Activated B cell treated with CpG ODN at 0.5 μM for 24 hours (primary cell): ENCODE measurements around the gene PACRG. TPM values are rescaled to one million over a fixed set of nuclear protein-coding genes. Genes with fewer than 3 reads are reported as not detected.

ENCODE experiments used
- ATAC-seq: fragments of 200-7000 bp; cut with Tn5 transposase; one replicate; pipeline ENCODE4 v1.10.0; 2021; ENCODE audit warnings: low read depth, mild to moderate bottlenecking, moderate library complexity
- CTCF ChIA-PET: fragments of 350-600 bp; sonication (Branson Sonifier 250); formaldehyde crosslinking; loops from one replicate; lab custom pipeline; 2021; ENCODE audit warnings: antibody characterized with exemption; lab: Charles Lee
- POLR2A ChIA-PET: fragments of 350-600 bp; sonication (Branson Sonifier 250); formaldehyde crosslinking; loops from one replicate; lab custom pipeline; 2021; ENCODE audit warnings: antibody characterized with exemption; lab: Charles Lee
- DNase-seq: peaks from one replicate; pipeline ENCODE4 v3.0.0; 2022
- H3K27ac Mint-ChIP-seq: one replicate; pipeline ENCODE4 v1.8.0; 2020; ENCODE audit warnings: mixed read lengths
- H3K27me3 Mint-ChIP-seq: one replicate; pipeline ENCODE4 v1.8.0; 2021; ENCODE audit warnings: mixed read lengths
- H3K36me3 Mint-ChIP-seq: one replicate; pipeline ENCODE4 v1.8.0; 2021; ENCODE audit warnings: low read depth, mixed read lengths
- H3K4me1 Mint-ChIP-seq: one replicate; pipeline ENCODE4 v1.8.0; 2021; ENCODE audit warnings: mixed read lengths
- H3K4me3 Mint-ChIP-seq: one replicate; pipeline ENCODE4 v1.8.0; 2020; ENCODE audit warnings: mild to moderate bottlenecking, mixed read lengths
- H3K9me3 Mint-ChIP-seq: one replicate; pipeline ENCODE4 v1.8.0; 2020; ENCODE audit warnings: mixed read lengths
- intact Hi-C: fragments of 100-400 bp; cut with micrococcal nuclease; formaldehyde crosslinking; loops from one replicate; pipeline ENCODE4 v1.15.1; 2024
- total RNA-seq: library from RNA; stranded (reverse); gene quantifications from 2 replicates; pipeline ENCODE4 v1.2.3, GENCODE V29; 2022
- TF ChIP-seq, protein P1 (sequence below): fragments of 200-600 bp; IDR thresholded peaks from one replicate; pipeline ENCODE4 v1.8.0; 2022; ENCODE audit warnings: antibody characterized with exemption, mild to moderate bottlenecking

Gene PACRG
- total RNA-seq, 1 donor from 2014 or later: not detected

DNA sequence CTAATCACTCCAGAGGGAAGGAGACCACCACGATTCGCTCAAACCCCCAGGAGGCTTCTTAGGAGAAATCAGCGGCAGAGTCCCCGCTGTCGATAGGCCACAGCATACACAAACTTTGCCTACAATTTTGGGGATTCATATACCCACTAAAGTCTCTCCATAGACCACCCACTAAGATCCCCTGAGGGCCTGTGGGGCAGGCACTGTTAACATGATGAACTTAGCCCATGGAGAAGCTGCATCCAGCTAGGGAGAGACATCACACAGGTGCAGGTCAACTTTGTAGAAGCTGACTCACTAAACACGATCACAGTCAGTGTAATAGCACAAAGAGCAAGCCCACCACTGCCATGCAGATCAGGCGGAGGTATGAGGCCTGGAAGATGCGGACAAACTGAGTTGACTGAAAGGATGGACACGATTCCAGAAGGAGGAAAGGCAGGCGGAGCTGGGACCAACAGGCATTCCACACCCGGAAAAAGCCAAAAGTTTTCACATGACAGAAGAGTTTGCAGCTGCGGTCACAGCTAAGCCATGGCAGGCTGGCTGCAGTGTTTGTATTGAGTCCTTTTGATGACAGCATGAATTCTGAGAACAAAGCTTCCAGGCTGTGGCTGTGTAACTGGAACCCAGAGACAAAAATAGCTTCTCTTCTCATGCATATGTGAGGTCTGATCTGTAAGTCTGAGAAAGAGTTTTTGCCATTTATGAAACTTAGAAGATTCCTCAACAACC is 611.1 kb downstream of the PACRG start:
- TF ChIP-seq, protein P1, sequence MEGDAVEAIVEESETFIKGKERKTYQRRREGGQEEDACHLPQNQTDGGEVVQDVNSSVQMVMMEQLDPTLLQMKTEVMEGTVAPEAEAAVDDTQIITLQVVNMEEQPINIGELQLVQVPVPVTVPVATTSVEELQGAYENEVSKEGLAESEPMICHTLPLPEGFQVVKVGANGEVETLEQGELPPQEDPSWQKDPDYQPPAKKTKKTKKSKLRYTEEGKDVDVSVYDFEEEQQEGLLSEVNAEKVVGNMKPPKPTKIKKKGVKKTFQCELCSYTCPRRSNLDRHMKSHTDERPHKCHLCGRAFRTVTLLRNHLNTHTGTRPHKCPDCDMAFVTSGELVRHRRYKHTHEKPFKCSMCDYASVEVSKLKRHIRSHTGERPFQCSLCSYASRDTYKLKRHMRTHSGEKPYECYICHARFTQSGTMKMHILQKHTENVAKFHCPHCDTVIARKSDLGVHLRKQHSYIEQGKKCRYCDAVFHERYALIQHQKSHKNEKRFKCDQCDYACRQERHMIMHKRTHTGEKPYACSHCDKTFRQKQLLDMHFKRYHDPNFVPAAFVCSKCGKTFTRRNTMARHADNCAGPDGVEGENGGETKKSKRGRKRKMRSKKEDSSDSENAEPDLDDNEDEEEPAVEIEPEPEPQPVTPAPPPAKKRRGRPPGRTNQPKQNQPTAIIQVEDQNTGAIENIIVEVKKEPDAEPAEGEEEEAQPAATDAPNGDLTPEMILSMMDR: no peak
- H3K9me3 Mint-ChIP-seq: no peaks in the 10 kb centered on the region
- CTCF ChIA-PET: no interaction called here
- no peaks in the 10 kb centered on the region for H3K4me1 Mint-ChIP-seq
- H3K36me3 Mint-ChIP-seq: no peaks in the 10 kb centered on the region
- intact Hi-C loops: no loop called here
- POLR2A ChIA-PET: no interaction called here
- ATAC-seq (no peak), DNase-seq (no peak)
- no peak overlapping the region for H3K27ac Mint-ChIP-seq
- H3K4me3 Mint-ChIP-seq: no peak overlapping the region
- H3K27me3 Mint-ChIP-seq: peaks cover 15% of the 10 kb centered on the region

DNA sequence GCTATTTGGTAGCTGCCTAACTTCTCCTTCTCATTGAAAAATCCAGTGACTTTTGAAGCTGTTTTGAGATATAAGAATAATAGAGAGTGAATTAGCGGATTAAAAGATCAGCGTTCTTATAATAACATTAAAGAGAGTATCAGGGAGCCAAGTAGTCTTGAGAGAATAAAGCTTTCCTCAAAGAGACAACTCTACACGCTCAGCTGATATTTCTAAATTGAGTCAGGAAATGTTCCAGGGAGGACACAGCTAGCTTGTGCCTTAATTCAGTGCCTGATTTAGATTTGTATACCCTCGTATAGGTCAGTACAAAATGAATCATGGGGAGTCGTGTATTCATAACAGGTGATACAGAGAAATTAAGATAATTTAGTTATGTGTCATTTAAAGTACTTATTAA is 611.7 kb downstream of the PACRG start:
- no peaks in the 10 kb centered on the region for H3K36me3 Mint-ChIP-seq
- CTCF ChIA-PET: no interaction called here
- no peaks in the 10 kb centered on the region for H3K9me3 Mint-ChIP-seq
- no peak for DNase-seq
- TF ChIP-seq, protein P1: no peak
- no peak overlapping the region for H3K4me3 Mint-ChIP-seq
- no peak overlapping the region for H3K27ac Mint-ChIP-seq
- no peaks in the 10 kb centered on the region for H3K4me1 Mint-ChIP-seq
- no peak for ATAC-seq
- POLR2A ChIA-PET: no interaction called here
- H3K27me3 Mint-ChIP-seq: peaks cover 15% of the 10 kb centered on the region
- intact Hi-C loops: no loop called here

GRCh38 chr6:163340201-163340887 is 612.6 kb downstream of the PACRG start:
- no peak for DNase-seq
- POLR2A ChIA-PET: no interaction called here
- H3K9me3 Mint-ChIP-seq: no peaks in the 10 kb centered on the region
- intact Hi-C loops: no loop called here
- TF ChIP-seq, protein P1: no peak
- CTCF ChIA-PET: no interaction called here
- no peaks in the 10 kb centered on the region for H3K4me1 Mint-ChIP-seq
- H3K27ac Mint-ChIP-seq: no peak overlapping the region
- H3K27me3 Mint-ChIP-seq: peaks cover 9% of the 10 kb centered on the region
- no peak for ATAC-seq
- no peaks in the 10 kb centered on the region for H3K36me3 Mint-ChIP-seq
- no peak overlapping the region for H3K4me3 Mint-ChIP-seq

DNA sequence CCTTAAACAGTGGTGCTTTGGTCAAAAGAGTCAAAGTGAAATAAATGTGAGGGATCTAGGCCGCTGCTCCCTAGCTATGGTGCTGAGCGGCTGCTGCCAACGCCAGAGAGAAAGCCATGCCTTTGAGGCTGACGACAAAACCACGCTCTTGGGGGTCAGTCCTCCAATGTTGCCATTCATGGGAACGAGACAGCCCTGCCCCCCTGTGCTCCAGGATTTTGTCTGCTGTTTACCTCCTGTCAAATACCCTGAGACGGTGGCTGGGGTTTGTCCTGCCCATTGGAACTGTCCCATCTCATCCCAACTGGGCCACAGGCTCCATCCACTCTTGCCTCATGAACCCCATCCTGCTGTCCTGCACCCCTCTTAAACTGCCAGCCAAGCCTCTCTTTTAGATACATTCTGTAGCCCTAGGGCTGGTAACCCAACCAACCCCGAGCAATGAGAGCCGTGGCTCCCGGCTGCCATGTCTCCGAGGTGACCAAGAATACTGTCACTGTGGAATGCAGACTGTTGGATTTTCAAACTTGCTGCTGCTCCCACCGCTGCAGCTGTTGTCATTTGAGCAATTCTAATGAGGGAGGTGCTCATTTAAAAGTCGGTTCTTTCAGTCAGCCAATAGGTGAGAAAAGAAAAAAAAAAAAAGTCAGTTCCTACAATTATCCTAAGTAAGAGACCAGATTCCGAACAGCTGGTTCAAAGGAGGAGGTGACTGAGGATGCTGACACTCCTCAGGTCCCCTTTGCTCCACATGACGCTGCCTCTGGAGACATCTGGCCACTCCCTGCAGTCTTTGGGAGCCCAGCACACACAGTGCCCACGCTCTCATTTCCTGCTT is 613.7 kb downstream of the PACRG start:
- POLR2A ChIA-PET: no interaction called here
- ATAC-seq (no peak), DNase-seq (no peak)
- intact Hi-C loops: no loop called here
- Mint-ChIP-seq H3K36me3 (no peaks in the 10 kb centered on the region), H3K4me3 (no peak overlapping the region), H3K4me1 (no peaks in the 10 kb centered on the region), H3K27ac (no peak overlapping the region), H3K27me3 (peaks cover 5% of the 10 kb centered on the region), H3K9me3 (no peaks in the 10 kb centered on the region)
- CTCF ChIA-PET: no interaction called here
- TF ChIP-seq, protein P1: no peak
